Measurements from ENCODE around the gene CLHC1. TPM values are rescaled to one million over a fixed set of nuclear protein-coding genes. Genes with fewer than 3 reads are reported as not detected.

Gene CLHC1
- total RNA-seq, 1 donor from 2014 or later, result 7.3 TPM

DNA sequence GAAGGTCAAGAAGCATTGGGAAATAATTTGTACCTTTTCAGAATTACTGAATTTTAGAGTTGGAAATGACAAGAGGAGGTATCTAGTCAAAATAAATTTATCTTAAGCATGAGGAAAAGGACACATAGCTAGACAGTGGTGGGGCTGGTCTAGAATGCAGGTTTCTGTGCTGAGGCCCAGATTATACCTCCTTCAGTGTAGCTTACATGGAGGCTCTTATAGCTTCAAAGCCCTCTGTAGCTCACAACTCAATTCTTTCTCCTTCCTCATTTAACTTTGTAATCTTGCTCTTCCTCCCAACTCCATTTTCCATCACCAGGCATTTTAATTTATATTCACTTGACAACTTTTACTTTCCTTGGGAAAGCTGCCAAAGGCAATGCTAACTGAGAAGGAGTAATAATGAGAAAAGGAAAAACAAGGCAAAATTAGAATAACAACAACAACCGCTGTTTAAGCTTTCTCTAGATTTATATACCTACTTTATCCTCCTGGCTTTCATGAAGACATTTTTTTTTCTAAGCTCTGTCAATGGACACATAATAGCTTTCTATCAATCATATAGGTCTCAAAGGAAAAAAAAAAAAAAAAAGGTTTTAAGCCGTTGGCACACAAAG is 58.5 kb downstream of the CLHC1 start:
- no peaks in the 10 kb centered on the region for H3K4me1 Mint-ChIP-seq
- no peak overlapping the region for H3K27ac Mint-ChIP-seq
- no peaks in the 10 kb centered on the region for H3K9me3 Mint-ChIP-seq
- intact Hi-C loops (cut with micrococcal nuclease), result loop anchor here (10.0 kb wide), 3 partner anchors 339 to 649 kb away; no protein-coding TSS in a partner anchor
- H3K4me3 Mint-ChIP-seq, result no peak overlapping the region
- no peaks in the 10 kb centered on the region for H3K27me3 Mint-ChIP-seq
- DNase-seq, result no peak
- no peaks in the 10 kb centered on the region for H3K36me3 Mint-ChIP-seq (ENCODE audit: low read depth)

DNA sequence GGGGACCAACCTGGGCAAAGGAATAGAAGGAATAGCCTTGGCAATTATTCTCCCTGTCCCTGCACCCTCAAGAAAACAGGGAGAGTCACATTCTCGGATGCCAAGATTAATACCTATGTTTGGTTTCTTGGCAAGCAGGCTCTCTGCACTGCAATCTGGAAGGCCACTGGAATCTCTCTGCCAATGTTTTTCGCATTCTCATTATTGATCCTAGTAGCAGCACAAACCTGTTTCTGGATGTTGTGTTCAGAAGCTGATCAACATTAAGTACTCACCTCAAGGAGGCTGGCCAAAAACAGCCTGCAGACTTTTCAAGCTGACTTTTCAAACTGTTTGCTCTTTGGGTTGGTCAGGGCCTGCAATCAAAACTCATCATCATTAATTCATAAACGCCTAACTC is 62.2 kb downstream of the CLHC1 start:
- no peaks in the 10 kb centered on the region for H3K4me1 Mint-ChIP-seq
- no peak overlapping the region for H3K4me3 Mint-ChIP-seq
- H3K36me3 Mint-ChIP-seq (ENCODE audit: low read depth), result no peaks in the 10 kb centered on the region
- no peak for DNase-seq
- H3K27ac Mint-ChIP-seq, result no peak overlapping the region
- H3K27me3 Mint-ChIP-seq, result no peaks in the 10 kb centered on the region
- no peaks in the 10 kb centered on the region for H3K9me3 Mint-ChIP-seq
- intact Hi-C loops (cut with micrococcal nuclease), result loop anchor here (10.0 kb wide), 3 partner anchors 335 to 645 kb away; no protein-coding TSS in a partner anchor

DNA sequence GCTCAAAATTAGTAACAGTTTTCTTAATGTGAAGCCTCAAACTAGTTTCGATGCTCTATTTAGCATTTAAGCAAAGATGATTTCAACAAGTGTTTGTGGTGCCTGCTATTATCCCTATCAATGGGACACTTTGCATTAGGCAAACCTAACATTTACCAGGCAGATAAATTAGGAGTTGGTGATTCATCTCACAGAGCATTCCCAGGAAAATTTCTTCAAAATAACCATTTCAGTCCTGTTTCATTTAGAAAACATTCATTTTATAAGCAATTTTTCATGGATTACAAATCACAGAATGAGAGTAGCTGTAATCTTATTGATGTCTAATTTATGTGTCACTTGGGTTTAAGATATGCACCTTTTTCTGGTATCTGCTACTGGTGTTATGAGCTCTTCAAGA is 62.7 kb downstream of the CLHC1 start:
- H3K4me3 Mint-ChIP-seq, result no peak overlapping the region
- H3K27ac Mint-ChIP-seq, result no peak overlapping the region
- H3K36me3 Mint-ChIP-seq (ENCODE audit: low read depth), result no peaks in the 10 kb centered on the region
- intact Hi-C loops (cut with micrococcal nuclease), result no loop called here
- no peaks in the 10 kb centered on the region for H3K27me3 Mint-ChIP-seq
- DNase-seq, result no peak
- H3K4me1 Mint-ChIP-seq, result no peaks in the 10 kb centered on the region
- no peaks in the 10 kb centered on the region for H3K9me3 Mint-ChIP-seq

DNA sequence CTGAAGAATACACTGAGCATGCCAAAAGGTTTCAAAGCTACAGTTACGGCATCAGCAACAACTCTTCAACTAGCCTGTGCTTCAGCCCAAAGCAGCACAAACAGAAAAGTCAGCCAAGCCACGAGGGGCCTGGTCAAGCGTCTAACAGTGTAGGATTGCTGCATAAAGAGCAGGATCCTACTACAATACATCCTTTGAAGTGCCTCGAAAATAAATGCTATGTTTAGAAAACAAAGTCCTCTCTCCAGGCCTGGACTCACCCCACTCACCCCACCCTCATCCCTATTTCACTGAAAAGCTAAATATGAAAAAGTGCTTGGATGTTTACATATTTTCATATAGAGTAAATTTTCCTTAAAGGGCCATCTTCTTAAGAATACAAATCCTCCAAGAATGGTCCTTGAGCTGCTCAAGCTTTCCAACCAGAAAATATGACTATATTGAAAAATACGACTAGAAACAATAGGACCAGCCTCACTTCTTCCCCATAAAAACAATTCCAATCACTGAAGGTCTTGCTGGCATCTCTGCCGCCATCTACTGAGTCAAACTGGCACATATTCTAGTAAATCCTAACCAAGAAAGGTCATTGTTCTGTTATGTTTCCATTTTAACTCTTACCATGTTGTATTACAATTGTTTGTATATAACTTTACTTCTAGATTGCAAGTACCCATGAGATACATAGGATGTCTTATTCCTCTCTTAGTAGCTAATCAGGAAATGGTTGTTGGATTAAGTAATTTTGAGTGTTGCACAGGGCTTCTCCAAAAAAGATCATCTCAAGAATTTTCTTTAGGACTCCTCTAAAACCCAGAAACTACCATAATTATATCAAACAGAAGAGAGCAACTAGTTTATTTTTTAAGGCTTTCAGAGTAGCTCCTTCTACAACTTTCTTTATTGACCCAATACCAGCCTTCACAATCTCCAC is 63.6 kb downstream of the CLHC1 start:
- H3K27me3 Mint-ChIP-seq, result no peaks in the 10 kb centered on the region
- no peak overlapping the region for H3K4me3 Mint-ChIP-seq
- peak; percentile 76 for DNase-seq
- H3K9me3 Mint-ChIP-seq, result no peaks in the 10 kb centered on the region
- no peaks in the 10 kb centered on the region for H3K4me1 Mint-ChIP-seq
- H3K27ac Mint-ChIP-seq, result no peak overlapping the region
- H3K36me3 Mint-ChIP-seq (ENCODE audit: low read depth), result no peaks in the 10 kb centered on the region
- intact Hi-C loops (cut with micrococcal nuclease), result no loop called here

DNA sequence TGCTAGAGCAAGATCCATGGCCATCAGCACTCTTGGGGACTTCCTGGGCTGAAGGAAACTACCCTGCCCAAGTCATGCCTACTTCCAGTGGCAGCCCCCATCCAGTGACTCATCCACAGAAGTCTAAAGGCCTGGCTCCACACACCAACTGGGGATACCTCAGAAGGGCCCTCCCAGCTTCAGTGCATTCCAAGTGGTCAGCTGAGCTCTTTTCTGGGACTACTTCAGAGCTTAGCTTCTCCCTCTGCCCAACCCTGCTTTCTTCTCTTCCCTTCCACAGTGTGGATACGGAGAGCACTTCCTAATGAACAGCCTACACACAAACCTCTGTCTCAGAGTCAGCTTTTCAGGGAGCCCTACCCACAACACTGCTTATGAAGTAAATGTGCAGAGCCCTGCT is 66.5 kb downstream of the CLHC1 start:
- Mint-ChIP-seq H3K27ac (no peak overlapping the region), H3K4me3 (no peak overlapping the region), H3K27me3 (no peaks in the 10 kb centered on the region), H3K9me3 (no peaks in the 10 kb centered on the region), H3K4me1 (no peaks in the 10 kb centered on the region), H3K36me3 (ENCODE audit: low read depth) (no peaks in the 10 kb centered on the region)
- intact Hi-C loops (cut with micrococcal nuclease), result no loop called here
- DNase-seq, result no peak

DNA sequence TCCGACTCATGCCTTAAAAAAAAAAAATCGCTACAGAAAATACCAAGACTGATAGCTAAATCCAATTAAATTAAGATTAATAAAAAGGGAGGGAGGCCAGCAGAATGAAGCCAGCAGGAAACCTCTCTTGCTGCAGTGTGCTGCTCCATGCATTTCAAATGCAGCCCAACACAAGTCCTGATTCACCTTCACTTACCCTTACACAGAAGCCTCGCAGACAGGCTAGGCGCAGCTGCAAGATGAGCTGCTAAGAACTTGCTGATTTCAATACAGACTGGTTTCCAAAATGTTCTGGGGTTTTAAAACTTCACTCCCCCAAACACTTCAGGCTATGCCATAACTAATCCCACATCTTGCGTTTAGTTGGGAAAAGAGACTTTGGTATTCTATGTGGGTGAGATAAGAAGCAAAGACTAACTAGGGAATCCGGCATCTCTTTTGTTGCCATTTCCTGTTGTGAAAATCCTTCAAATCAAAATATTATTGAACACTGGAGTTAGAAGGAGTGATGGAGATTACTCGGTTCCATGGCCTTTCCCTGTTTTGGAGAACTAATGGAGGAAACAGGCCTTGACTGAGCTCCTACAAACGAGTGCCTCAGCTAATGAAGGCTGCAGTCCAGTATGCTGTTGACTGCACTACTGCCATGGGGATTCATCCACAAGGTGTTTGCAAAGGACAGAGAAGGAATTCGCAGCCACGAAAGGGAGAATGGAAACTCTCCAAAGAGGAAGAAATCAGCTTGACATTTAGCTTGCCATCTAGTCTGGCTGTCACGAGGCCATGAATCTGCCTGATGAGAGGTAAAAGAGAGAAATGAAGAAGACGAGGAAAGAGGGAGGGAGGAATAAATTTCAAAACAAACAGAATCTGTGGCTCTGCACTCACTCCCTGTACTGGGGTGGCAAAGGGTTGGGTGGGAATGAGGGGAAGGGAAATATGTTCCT is 67.3 kb downstream of the CLHC1 start:
- no peak overlapping the region for H3K4me3 Mint-ChIP-seq
- intact Hi-C loops (cut with micrococcal nuclease), result no loop called here
- no peaks in the 10 kb centered on the region for H3K36me3 Mint-ChIP-seq (ENCODE audit: low read depth)
- H3K27ac Mint-ChIP-seq, result no peak overlapping the region
- no peaks in the 10 kb centered on the region for H3K27me3 Mint-ChIP-seq
- H3K9me3 Mint-ChIP-seq, result no peaks in the 10 kb centered on the region
- DNase-seq, result no peak
- H3K4me1 Mint-ChIP-seq, result no peaks in the 10 kb centered on the region

DNA sequence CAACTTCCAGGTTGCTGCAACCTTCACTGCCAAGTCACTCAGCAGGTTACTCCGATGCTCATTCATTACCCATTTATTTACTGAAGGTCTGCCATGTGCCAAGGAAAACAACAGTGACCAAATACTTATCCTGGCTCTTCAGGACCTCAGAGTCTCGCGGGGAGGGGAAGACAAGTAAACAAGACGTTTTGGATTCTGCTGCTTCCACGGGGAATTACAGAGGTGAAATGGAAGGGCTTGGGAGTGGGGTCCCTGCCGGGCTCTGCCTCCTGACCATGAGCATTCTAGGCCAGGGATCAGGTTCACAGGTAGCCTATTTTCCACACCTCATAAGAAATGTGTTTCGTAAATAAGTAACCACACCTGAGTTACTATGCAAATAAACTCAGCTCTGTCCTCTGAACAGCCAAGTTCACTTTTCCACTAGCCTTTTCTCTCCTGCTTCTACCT is 68.1 kb downstream of the CLHC1 start:
- no peaks in the 10 kb centered on the region for H3K4me1 Mint-ChIP-seq
- intact Hi-C loops (cut with micrococcal nuclease), result no loop called here
- no peak overlapping the region for H3K27ac Mint-ChIP-seq
- H3K27me3 Mint-ChIP-seq, result no peaks in the 10 kb centered on the region
- H3K4me3 Mint-ChIP-seq, result no peak overlapping the region
- no peak for DNase-seq
- no peaks in the 10 kb centered on the region for H3K36me3 Mint-ChIP-seq (ENCODE audit: low read depth)
- no peaks in the 10 kb centered on the region for H3K9me3 Mint-ChIP-seq

DNA sequence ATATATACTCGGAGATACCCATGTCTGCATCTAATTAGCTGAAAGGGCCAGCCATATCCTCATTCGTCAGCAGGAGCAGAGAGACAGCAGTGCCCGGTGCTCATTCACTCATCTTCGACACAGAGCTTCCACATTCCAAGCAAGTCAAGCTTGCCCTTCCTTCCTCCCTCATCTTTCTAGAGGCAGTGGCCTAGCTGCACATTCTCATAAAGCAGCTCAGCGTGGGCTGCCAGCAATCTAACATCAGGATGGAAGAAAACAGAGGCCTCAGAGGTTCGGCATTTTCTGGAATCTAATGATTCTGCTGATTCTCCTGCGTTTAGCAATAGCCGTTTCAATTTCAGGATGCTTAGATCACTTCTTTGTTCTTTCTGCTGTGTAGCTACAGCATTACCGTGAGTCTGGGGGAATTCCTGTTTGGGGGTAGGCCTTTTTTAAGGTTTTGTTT is 68.8 kb downstream of the CLHC1 start:
- Mint-ChIP-seq H3K4me3 (no peak overlapping the region), H3K27me3 (no peaks in the 10 kb centered on the region), H3K36me3 (ENCODE audit: low read depth) (no peaks in the 10 kb centered on the region), H3K4me1 (no peaks in the 10 kb centered on the region), H3K9me3 (no peaks in the 10 kb centered on the region), H3K27ac (no peak overlapping the region)
- DNase-seq, result no peak
- intact Hi-C loops (cut with micrococcal nuclease), result no loop called here

DNA sequence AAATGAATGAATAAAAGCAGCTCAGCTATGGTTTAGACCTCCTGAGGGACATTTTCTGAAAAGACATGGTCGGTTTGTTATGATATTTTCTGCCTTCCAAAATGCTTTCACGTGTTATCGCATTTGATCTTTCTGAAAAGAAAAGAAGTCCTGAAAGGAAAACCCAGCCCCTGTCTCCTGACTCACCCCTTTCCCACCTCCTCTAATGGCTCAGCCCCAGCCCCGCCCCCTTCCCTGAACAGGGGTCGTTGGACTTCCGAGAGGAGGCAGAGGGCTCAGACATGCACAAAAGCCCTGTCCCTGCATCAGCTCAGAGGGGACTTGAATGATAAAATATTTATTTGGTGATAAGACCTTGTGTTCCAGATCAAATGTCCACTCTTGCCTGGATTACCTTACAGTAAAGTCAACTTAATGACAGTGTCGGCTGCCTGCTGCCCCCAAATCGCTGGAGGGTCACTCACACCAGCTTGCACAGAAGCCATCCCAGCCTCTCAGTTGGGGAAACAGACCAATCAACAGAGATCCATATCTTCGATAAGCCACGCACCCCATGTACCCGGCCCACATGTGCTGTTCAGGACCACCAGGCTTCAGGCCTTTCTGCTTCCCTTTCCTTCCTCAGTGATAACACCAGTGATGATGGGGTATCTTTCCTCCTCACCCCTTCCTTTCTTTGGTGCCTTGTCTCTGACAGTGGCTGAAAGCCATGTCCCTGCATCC is 69.6 kb downstream of the CLHC1 start:
- Mint-ChIP-seq H3K27me3 (no peaks in the 10 kb centered on the region), H3K9me3 (no peaks in the 10 kb centered on the region), H3K4me3 (no peak overlapping the region), H3K4me1 (peaks cover 3% of the 10 kb centered on the region), H3K36me3 (ENCODE audit: low read depth) (no peaks in the 10 kb centered on the region), H3K27ac (no peak overlapping the region)
- no peak for DNase-seq
- intact Hi-C loops (cut with micrococcal nuclease), result no loop called here

DNA sequence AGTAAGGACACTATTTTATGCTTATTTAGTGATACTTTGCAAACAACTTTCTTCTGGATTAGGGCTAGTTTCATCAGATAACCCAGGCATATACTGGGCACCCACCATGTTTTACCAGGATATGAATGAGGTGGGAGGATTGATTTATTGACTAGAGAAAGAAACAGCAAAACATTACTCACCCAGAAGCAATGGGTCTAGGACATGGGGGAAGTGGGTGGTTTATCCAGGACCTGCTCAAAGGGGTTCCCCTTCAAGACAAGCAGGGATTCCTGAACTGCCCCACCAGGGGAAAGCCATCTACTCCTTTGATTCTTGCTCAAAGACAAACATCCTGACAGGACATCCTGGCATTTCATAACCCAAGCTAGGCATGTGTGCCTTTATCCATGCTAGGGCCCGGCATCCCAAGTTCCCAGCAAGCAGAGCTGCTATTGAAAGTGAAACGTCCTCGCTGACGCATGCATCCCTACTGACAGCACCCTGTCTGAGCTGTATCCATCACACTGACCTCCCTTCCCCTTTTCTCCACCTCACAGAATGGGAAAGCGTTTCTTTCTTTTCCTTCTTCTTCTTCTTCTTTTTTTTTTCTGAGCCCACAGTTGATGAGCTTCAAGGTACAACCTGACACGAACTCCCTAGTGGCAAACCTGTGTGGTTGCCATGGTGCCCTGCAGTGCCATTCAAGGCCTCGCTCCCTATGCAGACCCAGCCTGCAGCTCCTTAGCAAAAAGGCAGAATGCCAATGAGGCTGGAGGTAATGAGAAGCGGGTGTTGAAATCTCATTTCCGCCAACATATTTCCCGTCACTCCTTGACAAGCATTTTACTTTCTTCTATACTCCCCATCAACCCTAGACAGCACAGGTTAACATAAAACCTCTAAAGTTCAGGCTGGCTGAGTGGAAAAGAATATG is 70.5 kb downstream of the CLHC1 start:
- no peak for DNase-seq
- H3K4me3 Mint-ChIP-seq, result no peak overlapping the region
- H3K4me1 Mint-ChIP-seq, result peaks cover 6% of the 10 kb centered on the region
- H3K27me3 Mint-ChIP-seq, result no peaks in the 10 kb centered on the region
- intact Hi-C loops (cut with micrococcal nuclease), result no loop called here
- H3K36me3 Mint-ChIP-seq (ENCODE audit: low read depth), result no peaks in the 10 kb centered on the region
- no peak overlapping the region for H3K27ac Mint-ChIP-seq
- no peaks in the 10 kb centered on the region for H3K9me3 Mint-ChIP-seq

DNA sequence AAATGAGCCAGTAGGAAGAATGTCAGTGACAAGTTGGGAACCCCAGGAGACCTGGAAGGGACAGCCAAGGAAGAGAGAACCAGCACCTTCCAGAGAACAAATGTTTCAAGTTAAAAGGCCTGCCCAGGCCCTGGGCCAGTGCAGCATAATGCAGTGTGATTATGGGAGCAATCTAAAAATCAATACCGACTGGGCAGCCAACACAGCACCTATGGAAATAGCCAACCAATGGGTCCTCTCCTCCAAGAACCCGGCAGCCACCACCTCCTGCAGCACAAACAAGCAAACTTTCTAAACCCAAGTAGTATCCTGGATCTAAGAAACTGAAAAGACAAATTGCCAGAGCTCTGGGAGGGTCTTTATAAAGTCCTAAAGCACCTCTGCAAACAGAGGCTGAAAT is 71.7 kb downstream of the CLHC1 start:
- no peak overlapping the region for H3K4me3 Mint-ChIP-seq
- H3K36me3 Mint-ChIP-seq (ENCODE audit: low read depth), result no peaks in the 10 kb centered on the region
- intact Hi-C loops (cut with micrococcal nuclease), result no loop called here
- H3K27me3 Mint-ChIP-seq, result peaks cover 3% of the 10 kb centered on the region
- peaks cover 6% of the 10 kb centered on the region for H3K4me1 Mint-ChIP-seq
- H3K27ac Mint-ChIP-seq, result no peak overlapping the region
- DNase-seq, result no peak
- H3K9me3 Mint-ChIP-seq, result no peaks in the 10 kb centered on the region

DNA sequence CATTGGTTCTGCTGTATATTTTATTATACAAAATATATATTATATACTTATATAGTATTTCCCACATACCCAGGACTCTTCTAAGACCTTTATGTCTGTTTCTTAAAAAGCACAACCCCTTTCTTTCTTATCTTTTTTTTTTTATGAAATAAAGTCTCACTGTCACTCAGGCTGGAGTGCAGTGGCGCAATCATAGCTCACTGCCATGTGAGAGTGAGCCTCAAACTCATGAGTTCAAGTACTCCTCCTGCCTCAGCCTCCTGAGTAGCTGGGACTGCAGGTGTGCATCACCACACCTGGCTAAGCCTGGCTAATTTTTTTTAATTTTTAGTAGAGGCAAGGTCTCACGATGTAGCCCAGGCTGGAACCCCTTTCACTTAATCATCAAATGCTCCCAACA is 72.3 kb downstream of the CLHC1 start:
- intact Hi-C loops (cut with micrococcal nuclease), result no loop called here
- Mint-ChIP-seq H3K27ac (no peak overlapping the region), H3K4me1 (peaks cover 6% of the 10 kb centered on the region), H3K4me3 (no peak overlapping the region), H3K9me3 (no peaks in the 10 kb centered on the region), H3K27me3 (peaks cover 3% of the 10 kb centered on the region), H3K36me3 (ENCODE audit: low read depth) (no peaks in the 10 kb centered on the region)
- DNase-seq, result no peak
